ENCODE data around the gene ITFG2. TPM values are rescaled to one million over a fixed set of nuclear protein-coding genes. Genes with fewer than 3 reads are reported as not detected.
A peak's percentile ranks its signal among the peaks of the same experiment; 100 is the strongest.

The ITFG2 gene
- total RNA-seq, 1 experiment from 2014 or later = 41.3 TPM

- Histone ChIP-seq H3F3A (ENCODE audit: insufficient read depth, low read depth) (peaks cover 54% of the 10 kb centered on the region), H4K20me1 (ENCODE audit: insufficient read depth) (peaks cover 7% of the 10 kb centered on the region), H3K9me3 (ENCODE audit: insufficient read depth, low read depth) (no peaks in the 10 kb centered on the region), H3K9me2 (ENCODE audit: insufficient read depth) (no peaks in the 10 kb centered on the region), H3K4me3 (no peak overlapping the region), H3K27me3 (ENCODE audit: insufficient read depth, low read depth) (no peaks in the 10 kb centered on the region), H3K4me1 (replicated peaks; ENCODE audit: insufficient read depth) (no peaks in the 10 kb centered on the region), H2AFZ (no peak overlapping the region), H3K36me3 (ENCODE audit: low read depth) (peaks cover 38% of the 10 kb centered on the region), H3K79me2 (ENCODE audit: low read depth) (no peaks in the 10 kb centered on the region), H3K27ac (no peak overlapping the region), H3K4me2 (no peak overlapping the region)
- ChIA-PET POLR2A (ENCODE audit: unreplicated experiment) (no interaction called here), CTCF (no interaction called here)
- no peak for DNase-seq
- TF ChIP-seq EZH2 (IDR thresholded peaks at IDR 0.05; ENCODE audit: low read depth) = no peak
- no peak for TF ChIP-seq CTCF (conservative IDR thresholded peaks at IDR 0.05)
- BruUV-seq (replicated peaks) = no TSS peak
- intact Hi-C loops (cut with micrococcal nuclease; ENCODE audit: unreplicated experiment) = no loop called here
Observed at GRCh38 chr12:2805143-2805520, 7.3 kb upstream of the ITFG2 start.

DNA sequence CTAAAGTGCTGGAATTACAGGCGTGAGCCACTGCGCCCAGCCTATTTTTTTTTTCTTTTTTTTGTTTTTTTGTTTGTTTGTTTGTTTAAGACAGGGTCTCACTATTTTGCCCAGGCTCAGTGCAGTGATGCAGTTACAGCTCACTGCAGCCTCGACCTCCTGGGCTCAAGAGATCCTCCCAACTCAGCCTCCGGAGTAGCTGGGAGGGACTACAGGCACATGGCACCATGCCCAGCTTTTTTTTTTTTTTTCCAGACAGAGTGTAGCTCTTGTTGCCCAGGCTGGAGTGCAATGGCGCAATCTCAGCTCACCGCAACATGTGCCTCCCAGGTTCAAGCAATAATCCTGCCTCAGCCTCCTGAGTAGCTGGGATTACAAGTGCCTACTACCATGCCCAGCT, 5.8 kb upstream of the ITFG2 start:
- no peak overlapping the region for H3K4me2 ChIP-seq
- no TSS peak for BruUV-seq (replicated peaks)
- POLR2A ChIA-PET (ENCODE audit: unreplicated experiment) = no interaction called here

DNA sequence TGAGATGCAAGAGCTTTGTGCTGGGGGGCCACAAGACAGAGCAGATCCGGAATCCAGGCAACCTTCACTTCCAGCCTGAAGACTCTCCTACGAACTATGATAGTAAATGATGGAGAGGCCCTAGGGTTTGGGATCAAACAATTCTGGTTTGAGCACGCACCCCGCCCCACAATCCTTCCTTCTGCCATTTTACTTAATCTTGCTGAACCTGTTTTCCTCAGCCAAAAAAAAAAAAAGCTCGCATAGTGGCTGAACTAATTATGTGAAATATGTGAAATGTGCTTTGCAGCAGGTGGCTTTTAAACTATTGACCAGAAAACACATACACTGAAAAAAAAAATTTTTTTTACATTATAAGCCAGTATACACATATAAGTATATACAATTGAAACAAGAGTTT, 667 bp upstream of the ITFG2 start:
- ChIA-PET POLR2A (ENCODE audit: unreplicated experiment) (interaction anchor here (0.6 kb wide), 2 partner anchors 16 to 68 kb away, joined by 6 to 10 read pairs; no protein-coding TSS in a partner anchor), CTCF (interaction anchor here (0.6 kb wide), 1 partner anchor 73 kb away, joined by 5 read pairs; no protein-coding TSS in a partner anchor)
- no peak for TF ChIP-seq CTCF (conservative IDR thresholded peaks at IDR 0.05)
- no peak for TF ChIP-seq EZH2 (IDR thresholded peaks at IDR 0.05; ENCODE audit: low read depth)
- Histone ChIP-seq H3K4me1 (replicated peaks; ENCODE audit: insufficient read depth) (peaks cover 16% of the 10 kb centered on the region), H2AFZ (peak overlapping the region; percentile 63), H4K20me1 (ENCODE audit: insufficient read depth) (0 out of 2 replicates have a peak, but pooled peaks cover 5% of the 10 kb centered on the region), H3K79me2 (ENCODE audit: low read depth) (peaks cover 33% of the 10 kb centered on the region), H3K27me3 (ENCODE audit: insufficient read depth, low read depth) (no peaks in the 10 kb centered on the region), H3K27ac (peak overlapping the region; percentile 41), H3K36me3 (ENCODE audit: low read depth) (0 out of 2 replicates have a peak, but pooled peaks cover 3% of the 10 kb centered on the region), H3K9me3 (ENCODE audit: insufficient read depth, low read depth) (no peaks in the 10 kb centered on the region), H3F3A (ENCODE audit: insufficient read depth, low read depth) (peaks cover 20% of the 10 kb centered on the region), H3K4me3 (peak overlapping the region; percentile 78), H3K9me2 (ENCODE audit: insufficient read depth) (no peaks in the 10 kb centered on the region), H3K4me2 (peak overlapping the region; percentile 83)
- peak in 1 of 2 experiments; percentile 34 for DNase-seq
- intact Hi-C loops (cut with micrococcal nuclease; ENCODE audit: unreplicated experiment) = loop anchor here (1.0 kb wide), 3 partner anchors 16 to 146 kb away; partner anchors contain the start of genes FOXM1 and RHNO1
- BruUV-seq (replicated peaks) = no TSS peak

More for the DNA sequence above, 5.8 kb upstream of the ITFG2 start:
- H3K27me3 ChIP-seq (ENCODE audit: insufficient read depth, low read depth) = no peaks in the 10 kb centered on the region
- H3K9me3 ChIP-seq (ENCODE audit: insufficient read depth, low read depth) = no peaks in the 10 kb centered on the region
- CTCF ChIA-PET = no interaction called here
- no peak for TF ChIP-seq CTCF (conservative IDR thresholded peaks at IDR 0.05)
- H3K27ac ChIP-seq = no peak overlapping the region
- H3K36me3 ChIP-seq (ENCODE audit: low read depth) = peaks cover 25% of the 10 kb centered on the region
- 0 out of 2 replicates have a peak, but pooled peaks cover 2% of the 10 kb centered on the region for H3K79me2 ChIP-seq (ENCODE audit: low read depth)
- no peak for DNase-seq
- intact Hi-C loops (cut with micrococcal nuclease; ENCODE audit: unreplicated experiment) = no loop called here
- no peak overlapping the region for H3K4me3 ChIP-seq
- H3F3A ChIP-seq (ENCODE audit: insufficient read depth, low read depth) = peaks cover 50% of the 10 kb centered on the region
- no peaks in the 10 kb centered on the region for H3K9me2 ChIP-seq (ENCODE audit: insufficient read depth)
- peaks cover 3% of the 10 kb centered on the region for H3K4me1 ChIP-seq (replicated peaks; ENCODE audit: insufficient read depth)
- H4K20me1 ChIP-seq (ENCODE audit: insufficient read depth) = peaks cover 3% of the 10 kb centered on the region
- no peak overlapping the region for H2AFZ ChIP-seq
